Measurements from ENCODE around the gene KRTAP12-4.
"Not testable (repeated sequence)": the region's sequence is repeated elsewhere in the genome, so short reads cannot be mapped to it uniquely, and the experiment has no call there.

Gene KRTAP12-4

GRCh38 chr21:44653656-44654575 lies 543 bp downstream of the KRTAP12-4 start:
- peak; percentile 56 for DNase-seq

GRCh38 chr21:44653123-44653522 lies 1.3 kb downstream of the KRTAP12-4 start:
- DNase-seq = no peak

- no peak for DNase-seq
These were observed 3.3 kb downstream of the KRTAP12-4 start for GRCh38 chr21:44650973-44651675.

- DNase-seq = no peak
These were observed 4.0 kb downstream of the KRTAP12-4 start for GRCh38 chr21:44650265-44650972.

- DNase-seq = no peak
These were observed 4.8 kb downstream of the KRTAP12-4 start for GRCh38 chr21:44649521-44650100.

GRCh38 chr21:44648557-44649311 lies 5.7 kb downstream of the KRTAP12-4 start:
- DNase-seq = no peak

GRCh38 chr21:44647222-44647552 lies 7.3 kb downstream of the KRTAP12-4 start:
- no peak for DNase-seq

GRCh38 chr21:44646366-44647221 lies 7.9 kb downstream of the KRTAP12-4 start, which contains the start of gene KRTAP10-11:
TSS of gene KRTAP10-11 (plus strand) at chr21:44646414. CDS start at chr21:44646459, 45 bp downstream.
- not testable (repeated sequence) for DNase-seq

- no peak for DNase-seq
These were observed 9.6 kb downstream of the KRTAP12-4 start for GRCh38 chr21:44644878-44645277.

GRCh38 chr21:44643741-44644310 lies 10.6 kb downstream of the KRTAP12-4 start:
- DNase-seq = no peak

- DNase-seq = no peak
These were observed 13.7 kb downstream of the KRTAP12-4 start for GRCh38 chr21:44640761-44641160.

GRCh38 chr21:44639331-44639655 lies 15.2 kb downstream of the KRTAP12-4 start:
- DNase-seq = no peak

GRCh38 chr21:44638506-44639330 lies 15.7 kb downstream of the KRTAP12-4 start:
- DNase-seq = not testable (repeated sequence)

GRCh38 chr21:44637851-44638348 lies 16.6 kb downstream of the KRTAP12-4 start:
- not testable (repeated sequence) for DNase-seq

GRCh38 chr21:44637018-44637850 lies 17.2 kb downstream of the KRTAP12-4 start, which contains the start of gene KRTAP10-10:
TSS of gene KRTAP10-10 (plus strand) at chr21:44637356. CDS start at chr21:44637418, 62 bp downstream.
- DNase-seq = no peak

GRCh38 chr21:44636209-44637017 lies 18.0 kb downstream of the KRTAP12-4 start:
- DNase-seq = no peak

GRCh38 chr21:44632067-44632466 lies 22.4 kb downstream of the KRTAP12-4 start:
- no peak for DNase-seq

GRCh38 chr21:44630440-44630839 lies 24.0 kb downstream of the KRTAP12-4 start:
- no peak for DNase-seq

Data from effector CD4-positive, alpha-beta T cell (primary cell).